DLD1 (cell line): ENCODE results near the gene CDCA8.
"Not testable (repeated sequence)": the region's sequence is repeated elsewhere in the genome, so short reads cannot be mapped to it uniquely, and the experiment has no call there.

ENCODE experiments used
- in situ Hi-C: cut with HindIII; loops from 2 replicates; pipeline ENCODE4 v1.10.0; 2017; ENCODE audit warnings: low sequenced_read_pairs

CDCA8 gene

DNA sequence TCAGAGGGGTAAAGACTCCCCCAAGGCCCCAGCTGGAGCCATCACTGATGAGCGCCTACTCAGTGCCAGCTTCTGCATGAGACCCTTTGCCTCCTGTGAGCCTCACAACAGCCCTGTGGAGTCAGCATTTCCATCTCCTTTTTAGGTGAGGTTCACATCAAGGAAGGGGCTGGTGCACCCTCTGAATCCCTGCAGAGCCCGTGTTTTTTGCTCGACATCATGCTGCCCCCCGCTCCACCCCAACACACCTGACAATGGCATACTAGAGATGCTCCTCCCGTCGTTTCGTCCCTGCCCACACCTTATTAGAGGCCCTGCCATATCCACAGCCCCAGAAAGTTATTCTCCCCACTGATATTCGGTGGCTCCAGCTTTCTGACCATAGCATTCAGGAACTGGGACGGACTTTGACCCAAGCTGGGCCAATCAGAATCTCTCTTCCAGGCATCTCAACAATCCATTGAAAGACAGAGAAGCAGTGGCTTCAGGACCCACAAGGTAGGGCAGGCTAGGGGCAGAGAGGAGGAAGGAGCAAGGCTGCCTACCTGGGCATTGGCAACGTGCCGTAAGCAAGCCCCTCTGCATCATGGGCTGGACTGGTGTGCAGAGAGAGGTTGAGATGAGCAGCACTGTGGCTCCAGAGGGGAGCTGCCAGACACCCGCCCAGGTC, 39.9 kb downstream of the CDCA8 start:
- in situ Hi-C loops: no loop called here

DNA sequence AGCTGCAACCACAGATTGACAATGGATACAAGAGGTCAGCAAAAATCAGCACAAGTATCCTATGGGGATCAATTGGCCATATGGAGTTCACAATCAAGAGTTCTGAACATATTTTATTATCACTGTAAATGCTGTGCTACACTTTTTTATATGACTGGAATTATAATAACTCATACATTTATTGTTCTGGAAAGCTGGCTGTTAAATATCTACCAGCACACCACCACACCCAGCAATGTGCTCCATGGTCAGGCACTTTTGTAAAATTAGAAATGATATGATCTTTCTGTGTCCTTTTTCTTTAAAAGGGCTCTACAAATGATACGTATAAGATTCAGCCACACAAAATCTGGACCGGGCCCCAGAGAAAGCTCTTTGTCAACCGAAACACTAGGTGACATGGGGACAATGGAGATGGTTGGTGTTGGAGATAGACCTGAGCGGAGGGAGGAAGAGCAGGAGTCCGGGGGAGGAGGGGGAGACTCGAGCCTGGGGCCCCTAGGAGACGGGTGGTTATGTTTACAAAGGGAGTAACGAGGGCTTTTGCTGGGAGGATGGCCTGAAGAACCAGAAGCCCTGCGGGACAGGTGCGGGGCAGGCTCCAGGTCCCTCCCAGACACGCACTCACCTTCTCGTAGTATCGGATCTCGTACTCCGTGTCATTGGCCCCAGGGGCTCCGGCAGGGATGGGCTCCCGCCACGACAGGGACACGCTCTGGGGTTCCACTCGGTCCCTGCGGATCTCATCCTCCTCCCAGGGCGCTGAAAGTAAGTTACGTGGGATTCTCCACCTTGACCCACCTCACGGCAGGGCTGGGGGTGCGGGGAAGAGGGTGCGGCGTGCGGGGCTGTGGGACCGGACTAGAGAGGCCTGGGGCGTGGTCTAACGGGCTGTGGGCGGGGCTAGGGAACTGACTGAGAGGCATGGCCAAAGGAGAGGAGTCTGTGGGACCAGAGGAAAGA, 42.6 kb downstream of the CDCA8 start:
- in situ Hi-C loops: no loop called here

DNA sequence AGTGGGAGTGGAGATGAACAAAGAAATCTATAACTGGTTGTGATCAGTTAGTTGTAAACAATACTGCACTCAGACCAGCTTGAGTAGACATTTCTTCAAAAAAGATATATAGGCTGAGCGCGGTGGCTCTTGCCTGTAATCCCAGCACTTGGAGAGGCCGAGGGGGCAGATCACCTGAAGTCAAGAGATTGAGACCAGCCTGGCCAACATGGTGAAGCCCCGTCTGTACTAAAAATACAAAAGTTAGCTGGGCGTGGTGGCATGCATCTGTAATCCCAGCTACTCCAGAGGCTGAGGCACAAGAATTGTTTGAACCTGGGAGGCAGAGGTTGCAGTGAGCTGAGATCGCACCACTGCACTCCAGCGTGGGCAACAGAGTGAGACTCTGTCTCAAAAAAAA, 45.7 kb downstream of the CDCA8 start:
- in situ Hi-C loops: not testable (repeated sequence)

DNA sequence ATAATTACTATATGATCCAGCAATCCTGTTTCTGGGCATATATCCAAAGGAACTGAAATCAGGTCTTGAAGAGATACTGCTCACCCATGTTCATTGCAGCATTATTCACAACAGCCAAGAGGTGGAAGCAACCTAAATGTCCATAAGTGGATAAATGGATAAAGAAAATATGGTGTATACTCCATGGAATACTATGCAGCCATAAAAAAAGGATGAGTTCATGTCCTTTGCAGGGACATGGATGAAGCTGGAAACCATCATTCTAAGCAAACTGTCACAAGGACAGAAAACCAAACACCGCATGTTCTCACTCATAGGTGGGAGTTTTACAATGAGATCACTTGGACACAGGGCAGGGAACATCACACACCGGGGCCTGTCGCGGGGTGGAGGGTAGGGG, 46.3 kb downstream of the CDCA8 start:
- in situ Hi-C loops: not testable (repeated sequence)

DNA sequence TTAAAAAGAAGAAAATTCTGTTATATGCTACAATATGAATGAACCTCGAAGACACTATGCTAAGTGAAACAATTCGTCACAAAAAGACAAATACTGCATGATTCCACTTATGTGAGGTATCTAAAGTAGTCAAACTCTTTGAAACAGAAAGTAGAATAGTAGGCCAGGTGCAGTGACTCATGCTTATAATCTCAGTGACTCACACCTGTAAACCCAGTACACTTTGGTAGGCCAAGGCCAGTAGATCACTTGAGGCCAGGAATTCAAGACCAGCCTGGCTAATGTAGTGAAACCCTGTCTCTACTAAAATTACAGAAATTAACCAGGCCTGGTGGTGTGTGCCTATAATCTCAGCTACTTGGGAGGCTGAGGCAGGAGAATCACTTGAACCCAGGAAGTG, 46.9 kb downstream of the CDCA8 start:
- in situ Hi-C loops: no loop called here

DNA sequence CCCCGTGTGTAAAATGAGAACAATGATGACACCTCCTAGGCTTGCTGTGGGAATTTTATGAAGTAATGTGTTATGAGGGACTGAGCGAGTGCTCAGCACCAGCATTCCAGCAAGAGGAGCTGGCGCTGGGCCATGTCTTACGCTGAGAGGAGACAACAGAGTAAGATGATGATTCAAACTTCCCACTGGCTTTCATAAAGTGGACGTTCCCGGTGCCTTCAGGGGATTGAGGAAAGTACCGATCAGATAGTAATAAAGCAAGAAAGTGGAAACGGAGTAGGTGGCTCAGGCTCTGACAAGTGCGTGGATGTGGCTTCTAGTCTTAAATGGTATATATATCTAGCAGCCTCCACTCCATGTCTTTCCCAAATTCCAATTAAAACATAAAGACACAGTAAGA, 48.8 kb downstream of the CDCA8 start:
- in situ Hi-C loops: no loop called here

DNA sequence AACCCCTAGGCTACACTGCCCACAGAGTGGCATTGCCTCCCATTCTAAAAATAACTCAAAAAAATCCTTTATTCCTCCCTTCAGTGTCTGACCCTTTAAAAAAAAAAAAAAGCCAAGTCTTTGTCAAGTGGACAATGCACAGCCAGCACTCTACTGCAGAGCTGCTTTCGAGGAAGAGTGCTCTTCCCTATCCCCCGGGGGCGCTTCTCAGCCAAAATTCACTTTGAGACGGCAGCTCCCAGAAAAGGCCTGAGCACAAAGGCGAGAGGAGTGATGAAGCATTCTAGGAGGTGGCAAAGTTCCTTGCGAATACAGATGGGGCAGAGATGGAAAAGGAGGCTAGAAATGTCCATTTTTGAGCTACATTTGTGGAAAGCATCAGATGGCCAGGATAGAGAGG, 49.3 kb downstream of the CDCA8 start:
- in situ Hi-C loops: no loop called here

DNA sequence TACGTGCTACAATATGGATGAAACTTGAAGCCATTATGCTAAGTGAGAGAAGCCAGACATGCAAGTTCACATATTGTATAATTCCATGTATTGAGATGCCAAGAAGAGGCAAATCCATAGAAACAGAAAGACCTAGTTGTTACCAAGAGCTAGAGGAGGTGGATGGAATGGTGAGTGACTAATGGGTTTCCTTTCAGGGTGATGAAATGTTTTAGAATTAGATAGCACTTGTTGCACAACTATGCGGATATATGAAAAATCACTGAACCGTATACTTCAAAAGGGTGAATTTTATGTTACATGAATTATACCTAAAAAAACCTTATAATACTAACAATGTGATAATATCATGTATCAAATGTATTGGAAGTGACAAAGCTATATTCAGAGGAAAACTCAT, 54.5 kb downstream of the CDCA8 start:
- in situ Hi-C loops: no loop called here

DNA sequence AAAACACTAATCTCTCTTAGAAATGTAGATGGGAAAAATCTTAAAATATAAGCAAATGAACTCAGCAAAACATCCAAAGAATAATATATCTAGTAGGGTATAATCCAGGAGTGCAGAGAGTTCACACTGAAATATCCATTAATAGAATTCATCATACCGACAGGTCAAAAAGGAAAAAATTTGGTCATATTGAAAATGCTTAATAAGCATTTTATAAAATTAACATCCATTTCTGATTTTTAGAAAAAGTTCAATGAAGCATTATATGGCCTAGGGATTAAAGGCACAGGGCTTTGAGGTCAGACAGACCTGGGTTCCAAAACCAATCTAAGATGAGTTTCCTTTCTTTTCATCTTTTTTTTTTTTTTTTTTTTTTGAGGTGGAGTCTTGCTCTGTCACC, 56.2 kb downstream of the CDCA8 start:
- in situ Hi-C loops: no loop called here

DNA sequence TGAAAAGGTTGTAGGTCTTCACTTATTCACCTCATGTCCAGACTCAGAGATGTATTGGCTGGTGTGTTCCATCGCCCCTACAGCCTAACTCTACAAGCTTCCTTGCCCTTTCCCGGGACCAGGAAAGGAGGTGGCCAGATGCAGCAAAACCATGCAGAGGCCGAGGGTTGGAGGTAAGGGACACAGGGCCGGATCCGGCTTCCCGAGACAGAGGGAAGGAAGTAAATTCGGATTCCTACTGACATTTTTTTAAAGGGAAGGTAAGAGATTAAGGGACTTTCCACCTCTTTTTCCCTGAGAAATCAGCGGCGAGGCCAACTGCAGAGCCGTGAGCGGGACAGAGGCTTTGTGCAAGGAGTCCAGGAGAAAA, 59.9 kb downstream of the CDCA8 start:
- in situ Hi-C loops: no loop called here

DNA sequence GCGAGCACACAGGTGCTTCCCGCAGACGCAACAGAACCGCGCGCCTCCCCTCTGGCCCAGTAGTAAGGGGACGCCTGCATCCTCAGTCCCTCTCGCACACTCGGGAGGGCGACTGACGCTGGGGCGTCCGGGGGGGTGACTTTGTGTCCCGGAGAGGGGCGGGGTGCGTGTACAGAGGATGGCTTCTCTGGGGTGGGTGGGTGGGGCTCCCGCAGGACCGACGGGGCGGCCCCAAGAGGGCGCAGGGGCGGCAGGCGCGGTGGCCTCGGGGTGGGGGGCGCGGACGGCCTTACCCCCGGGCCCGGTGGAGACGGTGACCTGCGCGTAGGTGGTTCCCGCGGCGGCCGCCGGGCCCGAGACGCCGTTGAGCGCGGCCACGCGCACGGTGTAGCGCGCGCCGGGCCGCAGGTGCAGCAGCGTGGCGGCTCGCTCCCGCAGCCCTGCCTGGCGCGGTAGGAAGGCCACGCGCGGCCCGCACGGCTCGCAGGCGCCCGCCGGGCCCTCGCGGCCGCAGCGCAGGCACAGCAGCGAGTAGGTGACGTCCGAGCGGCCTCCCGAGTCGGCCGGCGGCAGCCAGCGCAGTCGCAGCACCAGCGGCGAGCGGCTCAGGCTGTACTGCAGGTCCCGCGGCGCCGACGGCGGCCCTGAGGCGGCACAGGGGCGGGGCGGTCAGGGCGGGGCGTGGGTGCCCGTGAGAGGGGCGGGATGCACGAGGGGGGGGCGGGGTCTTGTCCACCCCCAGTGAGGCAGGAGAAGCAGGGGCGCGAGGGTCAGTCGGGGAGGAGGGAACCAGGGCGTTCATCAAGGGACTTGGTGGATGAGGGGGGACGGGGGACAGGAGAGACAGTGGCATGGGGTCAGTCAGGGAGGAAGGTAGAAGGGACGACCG, 60.5 kb downstream of the CDCA8 start:
- in situ Hi-C loops: no loop called here

DNA sequence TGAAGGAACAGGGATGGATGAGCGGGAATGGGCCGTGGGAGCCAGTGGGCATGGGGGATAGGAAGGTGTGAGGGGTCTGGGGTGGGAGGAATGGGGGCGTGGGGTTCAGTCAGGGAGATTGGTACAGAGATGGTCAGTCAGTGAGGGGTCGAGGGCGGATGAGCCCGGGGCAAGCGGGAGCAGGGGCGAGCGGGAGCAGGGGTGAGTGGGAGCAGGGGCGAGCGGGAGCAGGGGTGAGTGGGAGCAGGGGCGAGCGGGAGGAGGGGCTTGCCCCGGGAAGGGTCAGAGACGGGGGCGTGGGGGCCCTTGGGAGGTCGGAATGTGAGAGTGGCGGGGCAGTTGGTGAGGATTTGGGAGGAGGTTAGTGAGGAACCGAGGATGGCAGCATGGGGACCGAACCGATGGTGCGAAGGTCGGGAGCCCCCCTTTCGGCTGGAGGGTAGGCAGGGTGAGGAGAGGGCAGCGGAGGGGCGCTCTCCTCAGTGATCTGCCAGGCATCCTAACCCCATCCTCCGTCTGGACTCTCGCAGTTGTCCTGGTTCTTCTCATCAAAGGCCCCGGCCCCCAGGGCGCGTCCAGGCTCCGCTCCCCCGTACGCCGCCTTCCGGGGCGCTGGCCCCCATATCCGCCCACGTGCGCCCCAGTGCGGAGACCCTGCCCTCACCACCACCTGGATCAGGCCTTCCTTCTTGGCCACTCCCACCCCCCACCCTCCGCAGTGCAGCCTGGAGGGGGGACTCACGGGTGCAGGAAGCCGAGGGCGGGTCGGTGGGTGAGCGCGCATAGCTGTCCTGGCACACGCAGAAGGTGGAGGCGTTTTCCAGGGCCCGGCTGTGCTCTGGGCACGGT, 61.4 kb downstream of the CDCA8 start:
- in situ Hi-C loops: no loop called here

DNA sequence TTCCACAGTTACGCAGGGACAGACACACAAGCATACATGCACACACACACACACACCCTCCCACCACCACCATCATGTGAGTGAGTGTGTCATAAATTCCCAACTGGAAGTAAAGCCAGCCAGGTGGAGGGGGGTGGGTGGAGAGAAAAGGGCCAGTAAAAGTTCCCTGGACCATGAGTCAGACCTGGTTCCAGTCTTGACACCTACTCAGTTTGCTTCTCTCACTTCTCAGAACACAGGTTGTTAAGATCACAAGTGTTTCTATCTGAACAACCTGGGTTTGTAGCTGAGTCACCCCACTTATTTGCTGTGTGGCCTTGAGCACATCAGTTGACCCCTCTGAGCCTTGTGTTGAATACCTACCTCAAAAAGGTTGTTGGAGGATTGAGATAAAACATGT, 63.0 kb downstream of the CDCA8 start:
- in situ Hi-C loops: no loop called here

DNA sequence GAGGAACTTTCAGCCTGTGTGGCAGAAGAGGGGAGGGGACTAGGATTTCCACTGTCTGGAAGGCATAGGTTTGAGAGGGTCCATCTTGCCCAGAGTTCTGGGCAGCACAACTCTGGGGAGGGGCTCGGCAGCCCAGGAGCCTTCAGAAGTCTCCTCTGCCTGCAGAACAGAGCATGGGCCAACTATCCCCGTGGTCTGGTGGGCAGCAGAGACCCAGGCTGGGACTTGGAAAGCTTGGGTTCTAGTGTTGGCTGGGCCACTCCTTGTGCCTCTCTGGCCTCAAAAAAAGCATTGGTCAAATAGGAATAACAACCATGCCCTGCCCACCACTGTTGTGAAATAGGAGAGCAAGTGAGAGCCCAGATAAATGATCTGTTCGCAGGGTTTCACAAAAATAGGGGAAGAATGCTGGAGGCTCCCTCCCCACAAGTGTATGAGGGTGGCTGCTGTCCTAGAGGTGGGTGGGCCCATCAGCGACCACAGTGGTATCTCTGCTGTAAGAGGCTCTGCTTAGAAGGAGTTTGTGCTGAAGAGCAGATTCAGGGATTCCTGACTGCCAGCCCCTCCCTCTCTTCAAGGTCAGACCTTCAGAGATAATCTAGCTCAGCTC, 63.7 kb downstream of the CDCA8 start:
- in situ Hi-C loops: no loop called here
